ENCODE measurements around the gene FBXL15. TPM values are rescaled to one million over a fixed set of nuclear protein-coding genes. Genes with fewer than 3 reads are reported as not detected.
A peak's percentile ranks its signal among the peaks of the same experiment; 100 is the strongest.

Gene FBXL15
- total and polyA plus RNA-seq, 2 donors (not counting 1 experiment from before 2014, with no cell fraction given): 15.5 to 20.7 TPM

GRCh38 chr10:102421757-102422512 lies 1.3 kb downstream of the FBXL15 start:
- ATAC-seq (ENCODE audit: low read depth): no peak
- H3K9ac ChIP-seq (ENCODE audit: low read length): peak overlapping the region; percentile 77
- WGBS (ENCODE audit: insufficient coverage): 4% methylated on average over 59 of the region's 62 CpGs
- no peaks in the 10 kb centered on the region for H3K79me2 ChIP-seq (ENCODE audit: control insufficient read depth, insufficient read depth, low read length)
- peaks cover 17% of the 10 kb centered on the region for H4K20me1 ChIP-seq (ENCODE audit: control insufficient read depth, insufficient read depth, low read length, poor library complexity, severe bottlenecking)
- intact Hi-C loops (cut with micrococcal nuclease): loop anchor here (1.0 to 5.0 kb wide), 9 partner anchors 10 to 290 kb away; partner anchors contain the start of genes ACTR1A, CUEDC2, GBF1 and NOLC1
- H2AFZ ChIP-seq (ENCODE audit: insufficient read depth, low read depth, low read length, poor library complexity, severe bottlenecking): peak overlapping the region; percentile 94
- ChIA-PET CTCF (interaction anchor here (0.6 to 6.1 kb wide), 19 partner anchors 9 to 322 kb away, joined by 3 to 108 read pairs (median 7); partner anchors contain the start of genes C10orf95, CUEDC2, NFKB2 and WBP1L), POLR2A (interaction anchor here (1.2 to 5.2 kb wide), 9 partner anchors 10 to 303 kb away, joined by 3 to 38 read pairs (median 6); partner anchors contain the start of genes ACTR1A, C10orf95, CUEDC2 and NFKB2)
- H3K4me2 ChIP-seq (replicated peaks; ENCODE audit: low read depth, low read length, poor library complexity, severe bottlenecking): peak overlapping the region; percentile 90
- peaks cover 0 to 24% (median 17%) of the 10 kb centered on the region in 4 experiments for H3K27me3 ChIP-seq (replicated peaks in 1 of 4; ENCODE audit: control extremely low read depth in 1 of 4, control insufficient read depth in 3 of 4, insufficient read depth in 4 of 4, low read length in 3 of 4)
- peaks cover 0 to 14% of the 10 kb centered on the region in 2 experiments for H3K36me3 ChIP-seq (replicated peaks in 1 of 2; ENCODE audit: control extremely low read depth in 1 of 2, control insufficient read depth in 1 of 2, extremely low read depth in 1 of 2, insufficient read depth in 2 of 2, low read length in 1 of 2)
- TF ChIP-seq CTCF (IDR thresholded peaks at IDR 0.05): no peak
- no peak for TF ChIP-seq EZH2 (IDR thresholded peaks at IDR 0.05; ENCODE audit: borderline replicate concordance, insufficient read depth, low read depth, low read length, poor library complexity, severe bottlenecking)
- H3K9me3 ChIP-seq (ENCODE audit: control extremely low read depth in 1 of 3, control insufficient read depth in 2 of 3, insufficient read depth in 1 of 3, low read length in 2 of 3): peaks cover 0 to 9% (median 0%) of the 10 kb centered on the region in 3 donors
- H3K4me1 Mint-ChIP-seq: peaks cover 38% of the 10 kb centered on the region
- peak overlapping the region; percentile 99 for H3K27ac Mint-ChIP-seq
- peaks cover 32 to 34% of the 10 kb centered on the region in 2 donors for H3K4me1 ChIP-seq (ENCODE audit: control insufficient read depth in 2 of 2, insufficient read depth in 2 of 2, low read length in 2 of 2)
- peak overlapping the region; percentile 99 for H3K4me3 Mint-ChIP-seq
- peak overlapping the region; percentile 16 to 39 for H3K27ac ChIP-seq (ENCODE audit: low read length in 2 of 2)
- no peaks in the 10 kb centered on the region for H3K9me3 Mint-ChIP-seq (ENCODE audit: insufficient read depth)
- peak overlapping the region; percentile 8 to 92 (median 89) for H3K4me3 ChIP-seq (ENCODE audit: control extremely low read depth in 1 of 5, extremely low read depth in 1 of 5, insufficient read depth in 1 of 5, low read depth in 2 of 5, low read length in 4 of 5)
- H3K27me3 Mint-ChIP-seq: peaks cover 13% of the 10 kb centered on the region
- DNase-seq: no peak

All from B cell (primary cell).